Measurements from ENCODE around the gene CXXC5. TPM values are rescaled to one million over a fixed set of nuclear protein-coding genes. Genes with fewer than 3 reads are reported as not detected.

CXXC5 gene
- total and polyA plus RNA-seq, 9 of the 15 experiments (the other 6 are each of a cell fraction or from before 2014, with no cell fraction given): 1.9 to 123 (median 45.8) TPM

- TF ChIP-seq ZNF518B (CRISPR knock-in tag; IDR thresholded peaks at IDR 0.05) (no peak), ZNF589 (CRISPR knock-in tag; IDR thresholded peaks at IDR 0.05; ENCODE audit: low read depth) (no peak), STAT5A (IDR thresholded peaks at IDR 0.05; ENCODE audit: borderline replicate concordance, low read length) (no peak), PURB (CRISPR knock-in tag; IDR thresholded peaks at IDR 0.05; ENCODE audit: low read depth) (no peak), SPI1 (IDR thresholded peaks at IDR 0.05; ENCODE audit: borderline replicate concordance, low read depth, low read length) (peak; percentile 55), ZNF197 (CRISPR knock-in tag; IDR thresholded peaks at IDR 0.05; ENCODE audit: low read depth) (peak; percentile 73; the same call in 1 of the 2 replicates), ZNF175 (CRISPR knock-in tag; IDR thresholded peaks at IDR 0.05; ENCODE audit: low read depth) (peak; percentile 58; the same call in 1 of the 2 replicates), HDAC1 (IDR thresholded peaks at IDR 0.05) (peak in 1 of 2 experiments; percentile 89; a peak in 2 of 4 replicates), BRF1 (IDR thresholded peaks at IDR 0.05; ENCODE audit: borderline replicate concordance, extremely low read depth, insufficient read length) (no peak), FOXO4 (CRISPR knock-in tag; IDR thresholded peaks at IDR 0.05) (no peak), ZNF785 (CRISPR knock-in tag; IDR thresholded peaks at IDR 0.05) (no peak), ZFPM2 (CRISPR knock-in tag; IDR thresholded peaks at IDR 0.05) (no peak), E2F8 (IDR thresholded peaks at IDR 0.05; ENCODE audit: low read depth, partially characterized antibody) (no peak), HOXB6 (CRISPR knock-in tag; IDR thresholded peaks at IDR 0.05; ENCODE audit: borderline replicate concordance) (no peak), GTF2F1 (IDR thresholded peaks at IDR 0.05; ENCODE audit: low read depth, low read length) (no peak), GABPB1 (CRISPR knock-in tag; IDR thresholded peaks at IDR 0.05) (peak; percentile 57), MBD2 (IDR thresholded peaks at IDR 0.05; ENCODE audit: borderline replicate concordance, low read depth) (no peak), ZNF584 (CRISPR knock-in tag; IDR thresholded peaks at IDR 0.05; ENCODE audit: low read depth) (peak; percentile 58; the same call in 1 of the 2 replicates), ASH1L (IDR thresholded peaks at IDR 0.05; ENCODE audit: borderline replicate concordance, low read depth, partially characterized antibody) (no peak), DDX20 (tag; IDR thresholded peaks at IDR 0.05; ENCODE audit: low read depth) (no peak)
These were observed 13.0 kb downstream of the CXXC5 start (continued) for GRCh38 chr5:139660923-139661814.

All from K562 (cell line).